Neural cell (in vitro differentiated cells): ENCODE results near the gene MICAL2. TPM values are rescaled to one million over a fixed set of nuclear protein-coding genes. Genes with fewer than 3 reads are reported as not detected.

ENCODE experiments used
- H2AFZ ChIP-seq: fragments of 200-600, 300-800 bp; sonication (generic), shearing (Covaris generic); 2 replicates; pipeline ENCODE4 v1.6.0; 2014; ENCODE audit warnings: low read depth, mild to moderate bottlenecking, antibody characterized with exemption, low read length, moderate library complexity
- H3F3A ChIP-seq: fragments of 200-600 bp; shearing (Covaris generic); 2 replicates; pipeline ENCODE4 v1.6.1; 2016; ENCODE audit warnings: mild to moderate bottlenecking, moderate library complexity, mixed read lengths, antibody characterized with exemption, low read length; ENCODE audit not compliant: insufficient read depth, poor library complexity, severe bottlenecking
- H3K27ac ChIP-seq: fragments of 200-600, 300-800 bp; sonication (generic), shearing (Covaris generic); 2 replicates; pipeline ENCODE4 v1.5.1; 2014; ENCODE audit warnings: mild to moderate bottlenecking, low read length, moderate library complexity
- H3K27me3 ChIP-seq: fragments of 300-800, 200-600 bp; sonication (generic), shearing (Covaris generic); 2 replicates; pipeline ENCODE4 v1.6.0; 2014; ENCODE audit warnings: mild to moderate bottlenecking, low read depth, low read length, moderate library complexity; ENCODE audit not compliant: insufficient read depth
- H3K36me3 ChIP-seq: fragments of 300-800, 200-600 bp; sonication (generic), shearing (Covaris generic); 2 replicates; pipeline ENCODE4 v1.5.1; 2014; ENCODE audit warnings: mild to moderate bottlenecking, antibody characterized with exemption, low read length, moderate library complexity; ENCODE audit not compliant: insufficient read depth
- H3K4me2 ChIP-seq: fragments of 300-800, 200-600 bp; sonication (generic), shearing (Covaris generic); 2 replicates; pipeline ENCODE4 v1.6.0; 2014; ENCODE audit warnings: mild to moderate bottlenecking, low read length
- H3K4me3 ChIP-seq: fragments of 300-800, 200-600 bp; sonication (generic), shearing (Covaris generic); 2 replicates; pipeline ENCODE4 v1.5.1; 2014; ENCODE audit warnings: mild to moderate bottlenecking, low read length, moderate library complexity
- H3K79me2 ChIP-seq: fragments of 200-600 bp; shearing (Covaris generic); replicated peaks from 2 replicates; pipeline ENCODE4 v1.6.0; 2014; ENCODE audit warnings: mild to moderate bottlenecking, low read length, moderate library complexity; ENCODE audit not compliant: insufficient read depth
- H3K9ac ChIP-seq: fragments of 300-800, 200-600 bp; sonication (generic), shearing (Covaris generic); 2 replicates; pipeline ENCODE4 v1.6.1; 2016; ENCODE audit warnings: mild to moderate bottlenecking, low read length, mixed read lengths
- H3K9me2 ChIP-seq: fragments of 200-600 bp; shearing (Covaris generic); 2 replicates; pipeline ENCODE4 v1.6.1; 2016; ENCODE audit warnings: mild to moderate bottlenecking, low read length, mixed read lengths; ENCODE audit not compliant: insufficient read depth
- H3K9me3 ChIP-seq: fragments of 200-600, 300-800 bp; sonication (generic), shearing (Covaris generic); 2 replicates; pipeline ENCODE4 v1.6.1; 2016; ENCODE audit warnings: mild to moderate bottlenecking, mixed run types, low read length, moderate library complexity, mixed read lengths
- H4K20me1 ChIP-seq: fragments of 200-600 bp; shearing (Covaris generic); 2 replicates; pipeline ENCODE4 v1.6.1; 2016; ENCODE audit warnings: mild to moderate bottlenecking, mixed run types; ENCODE audit not compliant: insufficient read depth
- EP300 ChIP-seq: fragments of 450-650 bp; conservative IDR thresholded peaks from 2 replicates; pipeline ENCODE4 v1.6.1; 2014; ENCODE audit warnings: antibody characterized with exemption, mild to moderate bottlenecking, moderate library complexity; ENCODE audit not compliant: poor library complexity, severe bottlenecking
- EZH2 ChIP-seq: fragments of 200-600, 300-800 bp; shearing (Covaris generic), sonication (generic); IDR thresholded peaks from 2 replicates; pipeline ENCODE4 v1.6.1; 2014; ENCODE audit warnings: antibody characterized with exemption, low read length, borderline replicate concordance, mild to moderate bottlenecking; ENCODE audit not compliant: insufficient read depth, poor library complexity, severe bottlenecking
- MXI1 ChIP-seq: fragments of 450-650 bp; conservative IDR thresholded peaks from 2 replicates; pipeline ENCODE4 v1.6.1; 2014; ENCODE audit warnings: antibody characterized with exemption, mild to moderate bottlenecking; ENCODE audit not compliant: poor library complexity, severe bottlenecking
- POLR2AphosphoS5 ChIP-seq: IDR thresholded peaks from 2 replicates; pipeline ENCODE4 v1.6.1; 2012
- RAD21 ChIP-seq: fragments of 450-650 bp; conservative IDR thresholded peaks from 2 replicates; pipeline ENCODE4 v1.6.1; 2014; ENCODE audit warnings: antibody characterized with exemption, mild to moderate bottlenecking, moderate library complexity
- SMC3 ChIP-seq: fragments of 450-650 bp; conservative IDR thresholded peaks from 2 replicates; pipeline ENCODE4 v1.6.1; 2014; ENCODE audit warnings: antibody characterized with exemption, mild to moderate bottlenecking, moderate library complexity; ENCODE audit not compliant: poor library complexity
- TAF1 ChIP-seq: IDR thresholded peaks from 2 replicates; pipeline ENCODE4 v1.6.1; 2012; ENCODE audit warnings: low read depth
- polyA plus RNA-seq: library from polyadenylated mRNA; depleted of rRNA; stranded (reverse); fragments of >200 nt; gene quantifications from 2 replicates; pipeline ENCODE4 v1.2.3, GENCODE V29; 2014
- TF ChIP-seq, protein P1 (sequence below): fragments of 450-650 bp; IDR thresholded peaks from 2 replicates; pipeline ENCODE4 v1.5.1; 2014; ENCODE audit warnings: antibody characterized with exemption, mild to moderate bottlenecking, moderate library complexity; ENCODE audit not compliant: poor library complexity, severe bottlenecking
- TF ChIP-seq, protein P2 (sequence below): IDR thresholded peaks from 2 replicates; pipeline ENCODE4 v1.6.1; 2012; ENCODE audit warnings: borderline replicate concordance

MICAL2 gene
- polyA plus RNA-seq, 1 donor from 2014 or later, result 2.2 TPM

DNA sequence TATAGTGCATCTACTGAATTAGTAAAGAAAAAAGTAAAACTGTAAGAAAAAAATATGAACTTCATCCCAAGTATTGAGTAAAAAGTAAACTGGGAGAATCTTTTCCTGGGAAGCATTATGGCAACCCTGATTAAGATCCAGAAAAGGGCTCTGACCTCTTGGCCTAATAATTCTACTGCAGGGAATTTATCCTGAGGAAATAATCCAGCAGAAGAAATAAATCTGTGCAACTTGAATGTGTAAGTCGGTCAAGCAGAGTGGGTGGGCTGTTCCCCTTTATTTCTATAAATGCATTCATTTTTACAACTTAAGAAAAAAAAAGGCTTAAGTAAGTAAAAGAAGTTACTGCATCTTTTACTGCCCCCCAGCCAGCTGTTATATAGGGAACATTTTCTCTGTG, 155.7 kb downstream of the MICAL2 start:
- no peak overlapping the region for H3K4me3 ChIP-seq
- no peak overlapping the region for H3K9ac ChIP-seq
- H2AFZ ChIP-seq, result no peak overlapping the region
- no peaks in the 10 kb centered on the region for H3K79me2 ChIP-seq
- H3F3A ChIP-seq, result no peaks in the 10 kb centered on the region
- H3K27me3 ChIP-seq, result no peaks in the 10 kb centered on the region
- no peaks in the 10 kb centered on the region for H3K9me2 ChIP-seq
- no peaks in the 10 kb centered on the region for H3K9me3 ChIP-seq
- H3K27ac ChIP-seq, result no peak overlapping the region
- no peaks in the 10 kb centered on the region for H3K36me3 ChIP-seq
- H3K4me2 ChIP-seq, result no peak overlapping the region
- TF ChIP-seq SMC3 (no peak), RAD21 (no peak), EP300 (no peak), TAF1 (no peak)
- no peaks in the 10 kb centered on the region for H4K20me1 ChIP-seq

DNA sequence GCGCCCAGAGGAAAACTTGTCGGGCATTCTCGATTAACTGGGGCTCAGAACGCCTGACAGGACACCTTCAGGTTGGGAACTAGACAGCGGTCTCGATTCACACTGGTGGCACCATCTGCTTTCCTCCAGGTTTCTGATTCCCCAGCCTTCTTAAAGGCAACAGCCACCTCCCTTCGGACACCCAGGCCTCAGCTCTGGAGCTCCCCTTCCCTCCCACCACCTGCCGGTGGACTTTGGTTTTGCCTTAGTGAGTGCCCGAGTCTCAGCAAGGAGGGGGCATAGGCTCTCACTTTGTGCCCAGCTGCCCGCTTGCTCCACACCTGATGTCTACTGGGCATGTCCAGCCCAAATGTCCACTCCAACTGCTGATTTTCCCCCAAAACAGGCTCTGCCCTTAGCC, 156.6 kb downstream of the MICAL2 start:
- Histone ChIP-seq H3K79me2 (no peaks in the 10 kb centered on the region), H3K9me2 (no peaks in the 10 kb centered on the region), H3K4me2 (no peak overlapping the region), H3K9ac (no peak overlapping the region), H3F3A (no peaks in the 10 kb centered on the region), H3K9me3 (no peaks in the 10 kb centered on the region), H3K4me3 (no peak overlapping the region), H3K27ac (no peak overlapping the region), H2AFZ (no peak overlapping the region), H3K27me3 (no peaks in the 10 kb centered on the region), H4K20me1 (no peaks in the 10 kb centered on the region), H3K36me3 (no peaks in the 10 kb centered on the region)
- TF ChIP-seq MXI1 (no peak), EZH2 (no peak), EP300 (no peak), TAF1 (no peak), SMC3 (no peak), POLR2AphosphoS5 (no peak), RAD21 (no peak)
- TF ChIP-seq, protein P1, sequence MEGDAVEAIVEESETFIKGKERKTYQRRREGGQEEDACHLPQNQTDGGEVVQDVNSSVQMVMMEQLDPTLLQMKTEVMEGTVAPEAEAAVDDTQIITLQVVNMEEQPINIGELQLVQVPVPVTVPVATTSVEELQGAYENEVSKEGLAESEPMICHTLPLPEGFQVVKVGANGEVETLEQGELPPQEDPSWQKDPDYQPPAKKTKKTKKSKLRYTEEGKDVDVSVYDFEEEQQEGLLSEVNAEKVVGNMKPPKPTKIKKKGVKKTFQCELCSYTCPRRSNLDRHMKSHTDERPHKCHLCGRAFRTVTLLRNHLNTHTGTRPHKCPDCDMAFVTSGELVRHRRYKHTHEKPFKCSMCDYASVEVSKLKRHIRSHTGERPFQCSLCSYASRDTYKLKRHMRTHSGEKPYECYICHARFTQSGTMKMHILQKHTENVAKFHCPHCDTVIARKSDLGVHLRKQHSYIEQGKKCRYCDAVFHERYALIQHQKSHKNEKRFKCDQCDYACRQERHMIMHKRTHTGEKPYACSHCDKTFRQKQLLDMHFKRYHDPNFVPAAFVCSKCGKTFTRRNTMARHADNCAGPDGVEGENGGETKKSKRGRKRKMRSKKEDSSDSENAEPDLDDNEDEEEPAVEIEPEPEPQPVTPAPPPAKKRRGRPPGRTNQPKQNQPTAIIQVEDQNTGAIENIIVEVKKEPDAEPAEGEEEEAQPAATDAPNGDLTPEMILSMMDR, result no peak
- TF ChIP-seq, protein P2, sequence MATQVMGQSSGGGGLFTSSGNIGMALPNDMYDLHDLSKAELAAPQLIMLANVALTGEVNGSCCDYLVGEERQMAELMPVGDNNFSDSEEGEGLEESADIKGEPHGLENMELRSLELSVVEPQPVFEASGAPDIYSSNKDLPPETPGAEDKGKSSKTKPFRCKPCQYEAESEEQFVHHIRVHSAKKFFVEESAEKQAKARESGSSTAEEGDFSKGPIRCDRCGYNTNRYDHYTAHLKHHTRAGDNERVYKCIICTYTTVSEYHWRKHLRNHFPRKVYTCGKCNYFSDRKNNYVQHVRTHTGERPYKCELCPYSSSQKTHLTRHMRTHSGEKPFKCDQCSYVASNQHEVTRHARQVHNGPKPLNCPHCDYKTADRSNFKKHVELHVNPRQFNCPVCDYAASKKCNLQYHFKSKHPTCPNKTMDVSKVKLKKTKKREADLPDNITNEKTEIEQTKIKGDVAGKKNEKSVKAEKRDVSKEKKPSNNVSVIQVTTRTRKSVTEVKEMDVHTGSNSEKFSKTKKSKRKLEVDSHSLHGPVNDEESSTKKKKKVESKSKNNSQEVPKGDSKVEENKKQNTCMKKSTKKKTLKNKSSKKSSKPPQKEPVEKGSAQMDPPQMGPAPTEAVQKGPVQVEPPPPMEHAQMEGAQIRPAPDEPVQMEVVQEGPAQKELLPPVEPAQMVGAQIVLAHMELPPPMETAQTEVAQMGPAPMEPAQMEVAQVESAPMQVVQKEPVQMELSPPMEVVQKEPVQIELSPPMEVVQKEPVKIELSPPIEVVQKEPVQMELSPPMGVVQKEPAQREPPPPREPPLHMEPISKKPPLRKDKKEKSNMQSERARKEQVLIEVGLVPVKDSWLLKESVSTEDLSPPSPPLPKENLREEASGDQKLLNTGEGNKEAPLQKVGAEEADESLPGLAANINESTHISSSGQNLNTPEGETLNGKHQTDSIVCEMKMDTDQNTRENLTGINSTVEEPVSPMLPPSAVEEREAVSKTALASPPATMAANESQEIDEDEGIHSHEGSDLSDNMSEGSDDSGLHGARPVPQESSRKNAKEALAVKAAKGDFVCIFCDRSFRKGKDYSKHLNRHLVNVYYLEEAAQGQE, result no peak

DNA sequence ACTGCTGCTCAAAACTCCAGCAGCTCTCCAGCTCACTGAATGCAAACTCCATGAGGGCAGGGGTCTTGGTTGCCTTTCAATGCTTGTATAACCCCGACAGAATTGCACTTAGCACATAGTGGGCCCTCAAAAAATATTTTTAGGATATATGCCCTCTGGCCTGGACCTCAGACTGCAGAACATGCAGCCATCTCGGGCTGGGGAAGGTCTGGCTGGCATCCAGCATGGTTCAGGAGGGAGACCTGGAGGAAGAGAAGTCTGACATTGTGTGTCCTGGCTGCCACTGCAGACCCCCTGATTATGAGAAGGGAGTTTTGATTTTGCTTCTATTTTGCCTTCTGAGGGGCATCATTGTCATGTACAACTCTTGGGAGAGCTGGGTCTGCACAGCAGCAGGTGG, 157.5 kb downstream of the MICAL2 start:
- Histone ChIP-seq H3K4me3 (no peak overlapping the region), H2AFZ (no peak overlapping the region), H3K9ac (no peak overlapping the region), H4K20me1 (no peaks in the 10 kb centered on the region), H3F3A (no peaks in the 10 kb centered on the region), H3K27me3 (no peaks in the 10 kb centered on the region), H3K36me3 (no peaks in the 10 kb centered on the region), H3K79me2 (no peaks in the 10 kb centered on the region), H3K9me3 (no peaks in the 10 kb centered on the region), H3K27ac (no peak overlapping the region), H3K4me2 (no peak overlapping the region), H3K9me2 (no peaks in the 10 kb centered on the region)
- TF ChIP-seq MXI1 (no peak), TAF1 (no peak), SMC3 (no peak), RAD21 (no peak), POLR2AphosphoS5 (no peak), EZH2 (no peak), EP300 (no peak)
- TF ChIP-seq, protein P1, result no peak
- TF ChIP-seq, protein P2, result no peak
